OCI-LY7 (cell line): ENCODE measurements around the gene SPSB1. TPM values are rescaled to one million over a fixed set of nuclear protein-coding genes. Genes with fewer than 3 reads are reported as not detected.

Source experiments
- BruUV-seq: library from RNA; stranded (reverse); fragments of 400-500 nt; replicated peaks from 2 replicates; lab custom pipeline; 2021; lab: Mats Ljungman, UMichigan
- CTCF ChIA-PET: fragments of 300-600 bp; sonication (Branson Sonifier 250); formaldehyde crosslinking; loops from one replicate; lab custom pipeline; 2022; ENCODE audit warnings: antibody characterized with exemption; ENCODE audit not compliant: unreplicated experiment; lab: Charles Lee
- POLR2A ChIA-PET: fragments of 300-600 bp; sonication (Branson Sonifier 250); formaldehyde crosslinking; loops from one replicate; lab custom pipeline; 2022; ENCODE audit warnings: antibody characterized with exemption; lab: Charles Lee
- DNase-seq: peaks from one replicate; pipeline ENCODE4 v3.0.0-alpha.2; 2015; ENCODE audit warnings: low spot score
- H2AFZ ChIP-seq: fragments of 200-600 bp; sonication (generic), shearing (Covaris generic); 2 replicates; pipeline ENCODE4 v1.6.1; 2014; ENCODE audit warnings: mild to moderate bottlenecking, antibody characterized with exemption, low read length, moderate library complexity
- H3K27ac ChIP-seq: fragments of 200-600 bp; sonication (generic); 2 replicates; pipeline ENCODE4 v1.5.1; 2014; ENCODE audit warnings: mixed run types, low read depth, mild to moderate bottlenecking, moderate library complexity, low read length, inconsistent platforms; ENCODE audit not compliant: poor library complexity, severe bottlenecking
- H3K36me3 ChIP-seq: fragments of 200-600 bp; sonication (generic); 2 replicates; pipeline ENCODE4 v1.6.1; 2014; ENCODE audit warnings: mild to moderate bottlenecking, antibody characterized with exemption, low read length, moderate library complexity, mixed read lengths; ENCODE audit not compliant: insufficient read depth
- H3K4me1 ChIP-seq: fragments of 200-600 bp; sonication (generic); 2 replicates; pipeline ENCODE4 v1.5.1; 2014; ENCODE audit warnings: mild to moderate bottlenecking, low read length; ENCODE audit not compliant: insufficient read depth, poor library complexity, severe bottlenecking
- H3K4me2 ChIP-seq: fragments of 200-600 bp; sonication (generic); 2 replicates; pipeline ENCODE4 v1.6.1; 2014; ENCODE audit warnings: mild to moderate bottlenecking, low read length
- H3K4me3 ChIP-seq: fragments of 200-600 bp; sonication (generic); 2 replicates; pipeline ENCODE4 v1.5.1; 2014; ENCODE audit warnings: mild to moderate bottlenecking, low read depth, low read length; ENCODE audit not compliant: poor library complexity, severe bottlenecking
- H3K79me2 ChIP-seq: fragments of 200-600 bp; sonication (generic); 2 replicates; pipeline ENCODE4 v1.6.1; 2016; ENCODE audit warnings: low read depth, mild to moderate bottlenecking, low read length, moderate library complexity, mixed read lengths; ENCODE audit not compliant: insufficient read depth
- H3K9me2 ChIP-seq: fragments of 200-600 bp; sonication (generic); 2 replicates; pipeline ENCODE4 v1.6.1; 2016; ENCODE audit warnings: mild to moderate bottlenecking, low read length, mixed read lengths; ENCODE audit not compliant: insufficient read depth
- H3K9me3 ChIP-seq: fragments of 200-600 bp; sonication (generic); 2 replicates; pipeline ENCODE4 v1.6.1; 2014; ENCODE audit warnings: mild to moderate bottlenecking, mixed run types, low read length, mixed read lengths
- H4K20me1 ChIP-seq: fragments of 200-600 bp; sonication (generic); 2 replicates; pipeline ENCODE4 v1.6.1; 2014; ENCODE audit warnings: mild to moderate bottlenecking, antibody characterized with exemption, low read length, moderate library complexity, mixed read lengths; ENCODE audit not compliant: insufficient read depth
- CTCF ChIP-seq: fragments of 200-600 bp; sonication (generic); conservative IDR thresholded peaks from 2 replicates; pipeline ENCODE4 v1.5.1; 2014; ENCODE audit warnings: mild to moderate bottlenecking, antibody characterized with exemption, low read length, moderate library complexity, mixed read lengths
- EZH2phosphoT487 ChIP-seq: fragments of 200-600 bp; sonication (generic); IDR thresholded peaks from 2 replicates; pipeline ENCODE4 v1.6.1; 2018; ENCODE audit warnings: low read depth, borderline replicate concordance, mild to moderate bottlenecking, mixed run types, antibody characterized with exemption, low read length, moderate library complexity, mixed read lengths
- intact Hi-C: fragments of 100-400 bp; cut with micrococcal nuclease; formaldehyde crosslinking; loops from one replicate; pipeline ENCODE4 v1.10.0; 2022; ENCODE audit not compliant: unreplicated experiment
- total RNA-seq, 2 experiments: library from RNA; depleted of rRNA in 1 of 2; stranded (reverse); fragments of >200 nt in 1 of 2; shearing (Covaris generic) in 1 of 2; gene quantifications; 2 replicates each; pipeline ENCODE4 v1.2.3, GENCODE V29; 2014 to 2022

SPSB1 gene
- total RNA-seq, 2 experiments from 2014 or later, result 1.2 to 14.0 TPM

- Histone ChIP-seq H3K79me2 (no peaks in the 10 kb centered on the region), H3K9me3 (no peaks in the 10 kb centered on the region), H2AFZ (no peak overlapping the region), H3K4me3 (no peak overlapping the region), H3K4me2 (no peak overlapping the region), H3K9me2 (no peaks in the 10 kb centered on the region), H3K36me3 (no peaks in the 10 kb centered on the region), H4K20me1 (no peaks in the 10 kb centered on the region; the same call in 1 of the 2 replicates), H3K4me1 (peaks cover 14% of the 10 kb centered on the region), H3K27ac (no peak overlapping the region)
- POLR2A ChIA-PET, result no interaction called here
- no peak for TF ChIP-seq CTCF
- TF ChIP-seq EZH2phosphoT487, result no peak
- CTCF ChIA-PET, result no interaction called here
- DNase-seq, result no peak
- intact Hi-C loops, result no loop called here
- no TSS peak for BruUV-seq
Observed at GRCh38 chr1:9324246-9325096, 31.8 kb downstream of the SPSB1 start.

- no peaks in the 10 kb centered on the region for H3K9me3 ChIP-seq
- ChIA-PET CTCF (no interaction called here), POLR2A (no interaction called here)
- H3K9me2 ChIP-seq, result no peaks in the 10 kb centered on the region
- TF ChIP-seq EZH2phosphoT487 (no peak), CTCF (no peak)
- no peaks in the 10 kb centered on the region; the same call in 1 of the 2 replicates for H3K79me2 ChIP-seq
- H3K4me3 ChIP-seq, result no peak overlapping the region
- intact Hi-C loops, result no loop called here
- no peaks in the 10 kb centered on the region; the same call in 1 of the 2 replicates for H4K20me1 ChIP-seq
- H3K4me1 ChIP-seq, result no peaks in the 10 kb centered on the region
- DNase-seq, result no peak
- H3K4me2 ChIP-seq, result no peak overlapping the region
- no peaks in the 10 kb centered on the region for H3K36me3 ChIP-seq
- no peak overlapping the region for H2AFZ ChIP-seq
- H3K27ac ChIP-seq, result no peak overlapping the region
- BruUV-seq, result no TSS peak
Observed at GRCh38 chr1:9326596-9326995, 33.9 kb downstream of the SPSB1 start.

- H3K27ac ChIP-seq, result no peak overlapping the region
- ChIA-PET POLR2A (interaction anchor here (0.6 kb wide), 1 partner anchor 191 kb away, joined by 3 read pairs; no protein-coding TSS in a partner anchor), CTCF (no interaction called here)
- intact Hi-C loops, result no loop called here
- no peaks in the 10 kb centered on the region; the same call in 1 of the 2 replicates for H4K20me1 ChIP-seq
- H2AFZ ChIP-seq, result no peak overlapping the region
- no peak overlapping the region for H3K4me2 ChIP-seq
- no peaks in the 10 kb centered on the region for H3K9me3 ChIP-seq
- BruUV-seq, result no TSS peak
- no peaks in the 10 kb centered on the region for H3K36me3 ChIP-seq
- H3K9me2 ChIP-seq, result no peaks in the 10 kb centered on the region
- no peak for DNase-seq
- no peak overlapping the region for H3K4me3 ChIP-seq
- TF ChIP-seq CTCF, result no peak
- no peak for TF ChIP-seq EZH2phosphoT487
- no peaks in the 10 kb centered on the region; the same call in 1 of the 2 replicates for H3K79me2 ChIP-seq
- peaks cover 6% of the 10 kb centered on the region for H3K4me1 ChIP-seq
Observed at GRCh38 chr1:9328201-9328600, 35.5 kb downstream of the SPSB1 start.
